MM.1S (cell line): Measurements from ENCODE around the gene KAT6B.

Experiments
- DNase-seq: peaks from one replicate; pipeline ENCODE4 v3.0.0-alpha.2; 2015
- H2AFZ ChIP-seq: fragments of 300-600 bp; sonication (generic); 2 replicates; pipeline ENCODE4 v1.6.0; 2016; ENCODE audit warnings: antibody characterized with exemption, low read length
- H3F3A ChIP-seq: fragments of 300-600 bp; sonication (generic); 2 replicates; pipeline ENCODE4 v1.6.1; 2016; ENCODE audit warnings: mild to moderate bottlenecking, antibody characterized with exemption, low read length, moderate library complexity, mixed read lengths; ENCODE audit not compliant: insufficient read depth
- H3K27ac ChIP-seq: fragments of 300-600 bp; sonication (generic); 2 replicates; pipeline ENCODE4 v1.5.1; 2016; ENCODE audit warnings: mild to moderate bottlenecking, low read length
- H3K27me3 ChIP-seq: fragments of 300-600 bp; sonication (generic); replicated peaks from 2 replicates; pipeline ENCODE4 v1.6.0; 2016; ENCODE audit warnings: low read length; ENCODE audit not compliant: insufficient read depth
- H3K36me3 ChIP-seq: fragments of 300-600 bp; sonication (generic); replicated peaks from 2 replicates; pipeline ENCODE4 v1.6.1; 2016; ENCODE audit warnings: mild to moderate bottlenecking, low read length, mixed read lengths; ENCODE audit not compliant: insufficient read depth
- H3K4me1 ChIP-seq: fragments of 300-600 bp; sonication (generic); 2 replicates; pipeline ENCODE4 v1.6.1; 2016; ENCODE audit warnings: low read length, mixed read lengths
- H3K4me2 ChIP-seq: fragments of 300-600 bp; sonication (generic); 2 replicates; pipeline ENCODE4 v1.6.0; 2016; ENCODE audit warnings: low read depth, low read length
- H3K4me3 ChIP-seq: fragments of 300-600 bp; sonication (generic); 2 replicates; pipeline ENCODE4 v1.5.1; 2016; ENCODE audit warnings: low read length, mixed read lengths
- H3K79me2 ChIP-seq: fragments of 300-600 bp; sonication (generic); 2 replicates; pipeline ENCODE4 v1.6.1; 2016; ENCODE audit warnings: mixed run types, low read length, mixed read lengths
- H3K9ac ChIP-seq: fragments of 300-600 bp; sonication (generic); 2 replicates; pipeline ENCODE4 v1.6.1; 2016; ENCODE audit warnings: low read length, mixed read lengths
- H3K9me2 ChIP-seq: fragments of 300-600 bp; sonication (generic); replicated peaks from 2 replicates; pipeline ENCODE4 v1.6.1; 2016; ENCODE audit warnings: mild to moderate bottlenecking, low read length, mixed read lengths; ENCODE audit not compliant: insufficient read depth
- H3K9me3 ChIP-seq: fragments of 300-600 bp; sonication (generic); replicated peaks from 2 replicates; pipeline ENCODE4 v1.6.1; 2016; ENCODE audit warnings: mild to moderate bottlenecking, low read length, mixed read lengths; ENCODE audit not compliant: insufficient read depth
- H4K20me1 ChIP-seq: fragments of 300-600 bp; sonication (generic); 2 replicates; pipeline ENCODE4 v1.6.1; 2016; ENCODE audit warnings: mild to moderate bottlenecking, low read length, moderate library complexity, mixed read lengths; ENCODE audit not compliant: insufficient read depth
- CTCF ChIP-seq: fragments of 300-600 bp; sonication (generic); IDR thresholded peaks from 2 replicates; pipeline ENCODE4 v1.5.1; 2016; ENCODE audit warnings: antibody characterized with exemption, low read length, mixed read lengths
- EZH2 ChIP-seq: fragments of 300-600 bp; sonication (generic); optimal IDR thresholded peaks from 2 replicates; pipeline ENCODE3; 2017; ENCODE audit warnings: low read depth, mild to moderate bottlenecking, antibody characterized with exemption, low read length, mixed read lengths
- EZH2phosphoT487 ChIP-seq: fragments of 300-600 bp; sonication (generic); IDR thresholded peaks from 2 replicates; pipeline ENCODE4 v1.6.1; 2018; ENCODE audit warnings: antibody characterized with exemption, low read length

KAT6B gene

GRCh38 chr10:74887614-74888284 lies 61.3 kb downstream of the KAT6B start:
- H3K79me2 ChIP-seq: peaks cover 45% of the 10 kb centered on the region
- no peak for DNase-seq
- no peaks in the 10 kb centered on the region for H3K4me1 ChIP-seq
- no peaks in the 10 kb centered on the region for H3F3A ChIP-seq
- H3K27me3 ChIP-seq: no peaks in the 10 kb centered on the region
- no peak for TF ChIP-seq EZH2
- TF ChIP-seq CTCF: no peak
- no peak for TF ChIP-seq EZH2phosphoT487
- no peaks in the 10 kb centered on the region for H3K9me3 ChIP-seq
- no peak overlapping the region for H3K4me3 ChIP-seq
- H3K36me3 ChIP-seq: no peaks in the 10 kb centered on the region
- H3K27ac ChIP-seq: no peak overlapping the region
- H2AFZ ChIP-seq: no peak overlapping the region
- H3K9me2 ChIP-seq: no peaks in the 10 kb centered on the region
- H3K9ac ChIP-seq: no peak overlapping the region
- no peaks in the 10 kb centered on the region for H4K20me1 ChIP-seq
- H3K4me2 ChIP-seq: no peak overlapping the region

GRCh38 chr10:74888962-74889661 lies 62.7 kb downstream of the KAT6B start:
- no peaks in the 10 kb centered on the region for H3K27me3 ChIP-seq
- no peaks in the 10 kb centered on the region for H3K9me2 ChIP-seq
- no peak overlapping the region for H3K4me3 ChIP-seq
- H3F3A ChIP-seq: no peaks in the 10 kb centered on the region
- H3K79me2 ChIP-seq: peaks cover 38% of the 10 kb centered on the region
- no peak overlapping the region for H3K9ac ChIP-seq
- H3K4me2 ChIP-seq: no peak overlapping the region
- DNase-seq: no peak
- no peaks in the 10 kb centered on the region for H3K36me3 ChIP-seq
- H3K27ac ChIP-seq: no peak overlapping the region
- H4K20me1 ChIP-seq: no peaks in the 10 kb centered on the region
- no peaks in the 10 kb centered on the region for H3K9me3 ChIP-seq
- H3K4me1 ChIP-seq: no peaks in the 10 kb centered on the region
- peak; percentile 19; the same call in 1 of the 2 replicates for TF ChIP-seq CTCF
- TF ChIP-seq EZH2phosphoT487: no peak
- no peak for TF ChIP-seq EZH2
- no peak overlapping the region for H2AFZ ChIP-seq

GRCh38 chr10:74889662-74889998 lies 63.2 kb downstream of the KAT6B start:
- Histone ChIP-seq H3K9ac (no peak overlapping the region), H3K4me2 (no peak overlapping the region), H3K4me1 (no peaks in the 10 kb centered on the region), H2AFZ (no peak overlapping the region), H3K9me2 (no peaks in the 10 kb centered on the region), H4K20me1 (no peaks in the 10 kb centered on the region), H3K79me2 (peaks cover 40% of the 10 kb centered on the region), H3F3A (no peaks in the 10 kb centered on the region), H3K9me3 (no peaks in the 10 kb centered on the region), H3K36me3 (no peaks in the 10 kb centered on the region), H3K27ac (no peak overlapping the region), H3K4me3 (no peak overlapping the region), H3K27me3 (no peaks in the 10 kb centered on the region)
- DNase-seq: no peak
- TF ChIP-seq EZH2 (no peak), CTCF (no peak), EZH2phosphoT487 (no peak)
